Measurements from ENCODE around the gene ELN.

ELN gene

DNA sequence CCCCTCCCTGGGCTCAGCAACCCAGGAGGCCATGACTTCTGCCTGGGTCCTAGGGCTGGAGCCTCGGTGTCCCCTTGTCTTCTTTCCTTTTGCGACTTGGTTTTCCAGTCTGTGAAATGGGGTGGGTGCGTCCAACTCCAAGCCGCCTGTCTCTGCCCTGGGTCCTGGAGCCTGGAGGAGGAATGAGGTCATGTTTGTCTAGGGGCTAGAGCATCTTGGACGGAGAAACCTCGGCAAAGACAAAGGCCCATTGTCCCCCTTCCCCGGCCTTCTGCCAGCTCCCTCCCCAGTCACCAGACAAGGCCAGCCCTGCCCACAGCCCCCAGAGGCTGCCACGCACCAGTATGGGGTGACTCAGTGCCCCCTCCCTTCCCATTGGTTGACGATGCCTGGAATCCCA lies 39.8 kb upstream of the ELN start:
- no peak for DNase-seq (ENCODE audit: low read depth)
- no peaks in the 10 kb centered on the region for H3K27me3 ChIP-seq (replicated peaks; ENCODE audit: control insufficient read depth, insufficient read depth, low read length)
- no peak overlapping the region for H3K4me3 ChIP-seq (ENCODE audit: low read length)
- peaks cover 23% of the 10 kb centered on the region for H3K4me1 ChIP-seq (ENCODE audit: control insufficient read depth, insufficient read depth, low read length)
- no peaks in the 10 kb centered on the region for H3K9me3 ChIP-seq (ENCODE audit: control insufficient read depth, low read length)
- H3K36me3 ChIP-seq (ENCODE audit: control insufficient read depth, insufficient read depth, low read length, severe bottlenecking) = no peaks in the 10 kb centered on the region
- no peak overlapping the region for H3K9ac ChIP-seq (ENCODE audit: low read length)

DNA sequence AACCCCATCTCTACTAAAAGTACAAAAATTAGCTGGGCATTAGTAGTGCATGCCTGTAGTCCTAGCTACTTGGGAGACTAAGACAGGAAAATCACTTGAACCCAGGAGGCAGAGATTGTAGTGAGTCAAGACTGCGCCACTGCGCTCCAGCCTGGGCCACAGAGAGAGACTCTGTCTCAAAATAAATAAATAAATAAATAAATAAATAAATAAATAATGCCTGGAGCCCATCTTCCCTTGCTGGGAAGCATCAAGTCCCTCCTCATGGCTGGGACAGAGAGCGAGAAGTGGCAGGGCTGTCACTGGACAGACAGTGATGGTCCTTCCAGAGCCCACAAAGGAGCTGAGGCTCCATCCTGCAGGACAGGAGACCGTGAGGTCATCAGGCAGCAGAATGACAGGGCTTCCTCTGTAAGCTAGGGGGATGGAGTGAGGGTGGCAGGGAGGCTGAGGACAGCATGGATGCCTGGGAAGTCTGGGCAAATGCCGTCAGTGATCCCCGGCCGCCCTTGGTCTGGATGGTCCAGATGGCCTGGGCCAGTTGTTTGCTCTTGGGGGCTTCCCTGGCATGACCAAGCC lies 36.4 kb upstream of the ELN start:
- Histone ChIP-seq H3K36me3 (ENCODE audit: control insufficient read depth, insufficient read depth, low read length, severe bottlenecking) (no peaks in the 10 kb centered on the region), H3K27me3 (replicated peaks; ENCODE audit: control insufficient read depth, insufficient read depth, low read length) (no peaks in the 10 kb centered on the region), H3K4me3 (ENCODE audit: low read length) (no peak overlapping the region), H3K4me1 (ENCODE audit: control insufficient read depth, insufficient read depth, low read length) (peaks cover 28% of the 10 kb centered on the region), H3K9ac (ENCODE audit: low read length) (peak overlapping the region; percentile 27), H3K9me3 (ENCODE audit: control insufficient read depth, low read length) (peaks cover 12% of the 10 kb centered on the region)
- no peak for DNase-seq (ENCODE audit: low read depth)

DNA sequence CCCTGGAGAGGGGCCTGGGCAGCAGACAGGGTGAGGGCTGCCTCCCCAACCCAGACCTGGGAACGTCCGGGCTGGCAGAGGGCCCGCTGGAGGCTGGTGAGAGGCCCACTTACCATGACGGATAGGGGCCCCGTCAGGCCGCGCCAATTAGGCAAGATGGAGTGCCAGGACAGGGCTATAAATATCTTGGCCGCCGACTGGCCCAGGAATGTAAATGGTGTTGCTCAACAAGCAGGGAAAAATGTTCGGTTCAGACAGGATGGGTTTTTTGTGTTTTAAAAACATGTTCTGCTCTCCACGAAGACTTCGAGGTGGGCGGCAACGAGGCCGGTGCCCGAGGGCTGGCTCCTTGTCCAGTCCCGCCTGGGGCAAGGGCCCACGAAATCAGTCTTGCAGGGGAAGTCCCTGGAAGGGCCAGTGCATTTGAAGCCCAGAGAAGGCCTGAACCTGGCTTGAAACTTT lies 35.8 kb upstream of the ELN start:
- Histone ChIP-seq H3K9ac (ENCODE audit: low read length) (peak overlapping the region; percentile 72), H3K36me3 (ENCODE audit: control insufficient read depth, insufficient read depth, low read length, severe bottlenecking) (no peaks in the 10 kb centered on the region)
- peak; percentile 80 for DNase-seq (ENCODE audit: low read depth)

DNA sequence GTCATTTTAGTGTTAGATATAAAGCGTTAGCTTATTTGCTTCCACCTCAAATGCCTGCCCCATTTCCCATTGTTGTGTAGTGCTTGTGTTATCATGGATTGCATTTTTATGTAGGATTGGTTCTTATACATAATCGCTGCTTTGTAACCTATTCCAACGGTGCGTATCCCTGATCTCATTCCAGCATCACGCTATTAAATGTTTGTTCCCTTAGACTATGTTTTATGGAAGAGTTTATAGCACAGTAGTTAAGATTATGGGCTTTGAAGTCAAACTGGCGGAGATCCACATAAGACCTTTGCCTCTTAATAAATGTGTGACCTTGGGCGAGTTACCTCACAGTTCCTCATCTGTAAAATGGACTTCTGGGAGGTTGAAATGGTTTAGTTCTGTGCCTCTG lies 34.0 kb upstream of the ELN start:
- Histone ChIP-seq H3K4me1 (ENCODE audit: control insufficient read depth, insufficient read depth, low read length) (peaks cover 29% of the 10 kb centered on the region), H3K4me3 (ENCODE audit: low read length) (no peak overlapping the region), H3K27me3 (replicated peaks; ENCODE audit: control insufficient read depth, insufficient read depth, low read length) (no peaks in the 10 kb centered on the region), H3K9ac (ENCODE audit: low read length) (no peak overlapping the region), H3K36me3 (ENCODE audit: control insufficient read depth, insufficient read depth, low read length, severe bottlenecking) (no peaks in the 10 kb centered on the region), H3K9me3 (ENCODE audit: control insufficient read depth, low read length) (peaks cover 12% of the 10 kb centered on the region)
- no peak for DNase-seq (ENCODE audit: low read depth)

More for the DNA sequence above, 35.8 kb upstream of the ELN start:
- no peaks in the 10 kb centered on the region for H3K27me3 ChIP-seq (replicated peaks; ENCODE audit: control insufficient read depth, insufficient read depth, low read length)
- H3K4me3 ChIP-seq (ENCODE audit: low read length) = no peak overlapping the region
- peaks cover 27% of the 10 kb centered on the region for H3K4me1 ChIP-seq (ENCODE audit: control insufficient read depth, insufficient read depth, low read length)
- H3K9me3 ChIP-seq (ENCODE audit: control insufficient read depth, low read length) = peaks cover 12% of the 10 kb centered on the region

DNA sequence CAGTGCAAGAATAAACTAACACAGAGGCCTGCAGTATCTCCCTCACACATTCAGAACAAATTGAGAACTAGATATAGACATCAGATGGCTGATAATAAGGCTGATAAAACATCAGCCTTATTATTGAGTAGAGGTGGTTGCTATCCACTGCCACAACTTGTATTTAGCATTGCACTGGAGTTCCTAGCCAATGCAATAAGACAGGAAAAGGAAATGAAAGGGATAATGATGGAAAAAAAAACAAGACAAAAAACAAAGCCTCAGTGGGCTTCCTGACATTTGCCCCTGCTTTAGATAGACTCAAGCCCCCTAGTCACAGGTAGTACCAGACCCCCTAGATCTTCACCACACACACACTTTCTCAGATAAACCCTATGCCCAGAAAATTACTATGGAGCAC lies 33.2 kb upstream of the ELN start:
- peaks cover 35% of the 10 kb centered on the region for H3K4me1 ChIP-seq (ENCODE audit: control insufficient read depth, insufficient read depth, low read length)
- no peak for DNase-seq (ENCODE audit: low read depth)

DNA sequence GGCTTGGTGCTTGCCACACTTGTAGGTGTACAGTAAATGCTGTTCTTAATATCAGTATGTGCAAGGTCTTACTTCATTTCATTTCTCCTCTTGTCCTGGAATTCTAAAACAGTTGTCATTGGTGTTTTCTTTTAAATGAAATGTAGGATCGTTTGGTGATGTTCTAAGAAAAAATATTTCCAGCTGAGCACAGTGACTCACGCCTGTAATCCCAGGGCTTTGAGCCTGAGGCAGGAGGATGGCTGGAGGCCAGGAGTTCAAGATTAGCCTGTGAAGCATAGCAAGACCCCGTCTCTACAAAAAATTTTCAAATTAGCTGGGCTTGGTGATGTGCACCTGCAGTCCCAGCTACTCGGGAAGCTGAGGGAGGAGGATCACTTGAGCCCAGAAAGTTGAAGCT lies 32.6 kb upstream of the ELN start:
- H3K36me3 ChIP-seq (ENCODE audit: control insufficient read depth, insufficient read depth, low read length, severe bottlenecking) = no peaks in the 10 kb centered on the region
- no peak overlapping the region for H3K4me3 ChIP-seq (ENCODE audit: low read length)
- H3K9ac ChIP-seq (ENCODE audit: low read length) = no peak overlapping the region
- H3K4me1 ChIP-seq (ENCODE audit: control insufficient read depth, insufficient read depth, low read length) = peaks cover 40% of the 10 kb centered on the region
- peak; percentile 80 for DNase-seq (ENCODE audit: low read depth)
- peaks cover 12% of the 10 kb centered on the region for H3K9me3 ChIP-seq (ENCODE audit: control insufficient read depth, low read length)
- H3K27me3 ChIP-seq (replicated peaks; ENCODE audit: control insufficient read depth, insufficient read depth, low read length) = no peaks in the 10 kb centered on the region

More for the DNA sequence above, 33.2 kb upstream of the ELN start:
- no peak overlapping the region for H3K9ac ChIP-seq (ENCODE audit: low read length)
- H3K27me3 ChIP-seq (replicated peaks; ENCODE audit: control insufficient read depth, insufficient read depth, low read length) = no peaks in the 10 kb centered on the region
- H3K4me3 ChIP-seq (ENCODE audit: low read length) = no peak overlapping the region
- H3K36me3 ChIP-seq (ENCODE audit: control insufficient read depth, insufficient read depth, low read length, severe bottlenecking) = no peaks in the 10 kb centered on the region
- H3K9me3 ChIP-seq (ENCODE audit: control insufficient read depth, low read length) = peaks cover 12% of the 10 kb centered on the region

DNA sequence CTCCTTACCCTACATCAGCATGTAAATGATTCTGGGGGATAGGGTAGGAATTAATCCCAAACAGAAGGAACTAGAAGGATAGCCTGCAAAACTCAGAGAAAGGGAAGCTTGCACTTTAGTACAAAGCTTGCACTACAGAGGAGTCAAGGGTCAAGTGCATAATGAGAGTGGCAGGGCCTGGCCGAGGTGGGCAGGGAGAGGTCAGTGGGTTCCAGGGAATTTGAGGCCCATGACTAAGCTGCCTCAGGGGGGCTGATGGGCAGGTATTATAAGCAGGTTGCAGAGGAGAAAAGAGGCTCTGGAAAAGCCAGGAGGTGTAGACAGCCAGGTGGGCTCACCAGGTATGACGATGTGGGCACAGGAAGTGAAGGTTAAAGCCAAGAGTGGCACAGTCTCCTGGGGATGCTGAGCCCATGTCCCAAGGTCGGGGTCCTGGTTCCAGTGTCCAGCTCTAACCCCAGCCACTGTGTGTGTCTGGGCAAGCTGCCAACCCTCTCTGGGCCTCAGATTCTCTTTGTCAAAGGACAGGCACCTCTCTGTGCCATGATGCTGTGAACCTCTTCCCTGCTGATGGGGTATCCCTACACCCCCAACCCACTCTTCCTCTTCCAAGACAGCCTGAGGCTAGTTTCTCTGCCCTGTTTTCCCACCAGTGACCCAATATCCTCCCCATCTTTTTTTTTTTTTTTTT lies 32.0 kb upstream of the ELN start:
- DNase-seq (ENCODE audit: low read depth) = no peak
- H3K4me3 ChIP-seq (ENCODE audit: low read length) = no peak overlapping the region
- no peaks in the 10 kb centered on the region for H3K27me3 ChIP-seq (replicated peaks; ENCODE audit: control insufficient read depth, insufficient read depth, low read length)
- H3K9ac ChIP-seq (ENCODE audit: low read length) = no peak overlapping the region
- H3K4me1 ChIP-seq (ENCODE audit: control insufficient read depth, insufficient read depth, low read length) = peaks cover 44% of the 10 kb centered on the region
- no peaks in the 10 kb centered on the region for H3K36me3 ChIP-seq (ENCODE audit: control insufficient read depth, insufficient read depth, low read length, severe bottlenecking)
- H3K9me3 ChIP-seq (ENCODE audit: control insufficient read depth, low read length) = peaks cover 12% of the 10 kb centered on the region

DNA sequence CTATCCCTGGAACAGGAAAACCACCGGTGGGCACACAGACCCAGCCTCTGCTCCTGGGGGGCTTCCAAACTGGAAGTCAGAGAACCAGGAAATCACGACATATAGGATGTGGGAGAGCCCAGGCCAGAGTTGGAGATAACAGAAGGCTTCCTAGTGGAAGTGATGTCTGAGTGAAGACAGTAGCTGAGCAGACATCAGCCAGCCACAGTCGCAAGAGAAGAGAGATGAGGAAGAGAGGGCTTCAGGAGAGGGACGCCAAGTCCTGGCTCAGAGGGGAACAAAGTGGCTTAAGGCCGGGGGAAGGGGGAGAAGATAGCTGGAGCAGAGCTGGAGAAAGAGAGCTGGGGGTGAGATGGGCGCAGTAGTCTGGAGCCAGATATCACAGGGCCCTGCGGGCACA lies 30.9 kb upstream of the ELN start:
- H3K36me3 ChIP-seq (ENCODE audit: control insufficient read depth, insufficient read depth, low read length, severe bottlenecking) = no peaks in the 10 kb centered on the region
- DNase-seq (ENCODE audit: low read depth) = no peak
- no peaks in the 10 kb centered on the region for H3K27me3 ChIP-seq (replicated peaks; ENCODE audit: control insufficient read depth, insufficient read depth, low read length)
- no peak overlapping the region for H3K4me3 ChIP-seq (ENCODE audit: low read length)
- peaks cover 12% of the 10 kb centered on the region for H3K9me3 ChIP-seq (ENCODE audit: control insufficient read depth, low read length)
- H3K4me1 ChIP-seq (ENCODE audit: control insufficient read depth, insufficient read depth, low read length) = peaks cover 39% of the 10 kb centered on the region
- H3K9ac ChIP-seq (ENCODE audit: low read length) = no peak overlapping the region

DNA sequence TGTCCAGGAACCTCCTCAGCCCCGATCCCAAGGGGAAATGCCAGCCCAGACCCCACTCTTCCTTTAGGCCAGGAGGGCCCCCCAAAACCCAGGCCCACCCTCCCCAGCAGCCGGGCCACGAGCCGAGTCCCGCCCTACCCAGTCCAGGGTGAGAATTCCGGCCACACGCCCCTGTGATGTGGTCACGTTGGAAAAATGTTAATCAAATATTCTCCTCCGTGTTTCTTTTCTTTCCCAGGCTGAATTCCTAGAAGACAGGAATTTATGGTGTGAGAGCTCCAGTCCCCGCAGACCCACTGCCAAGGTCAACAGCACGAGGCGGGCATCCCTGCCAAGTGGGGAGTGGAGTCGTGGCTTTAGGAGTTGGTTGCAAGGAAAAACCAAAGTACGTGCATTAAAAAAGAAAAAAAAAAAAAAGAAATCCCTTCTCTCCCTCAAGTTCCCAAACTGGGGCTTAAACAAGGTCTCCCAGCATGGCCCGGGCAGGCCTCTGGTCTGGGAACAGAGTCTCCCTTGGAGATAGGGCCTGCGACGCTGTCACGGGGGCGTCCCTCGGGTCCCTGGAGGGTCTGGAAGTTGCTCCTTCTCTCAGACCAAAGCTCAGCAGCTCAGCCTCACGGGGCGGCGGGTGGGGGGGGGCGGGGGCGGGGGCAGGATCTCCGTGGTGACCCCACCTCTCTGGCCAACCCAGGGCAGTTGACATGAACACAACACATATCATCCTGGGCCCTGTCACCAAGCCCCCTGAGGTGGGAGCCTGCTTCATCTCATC lies 28.1 kb upstream of the ELN start:
- no peak overlapping the region for H3K4me3 ChIP-seq (ENCODE audit: low read length)
- H3K9ac ChIP-seq (ENCODE audit: low read length) = peak overlapping the region; percentile 49
- DNase-seq (ENCODE audit: low read depth) = peak; percentile 92
- H3K27me3 ChIP-seq (replicated peaks; ENCODE audit: control insufficient read depth, insufficient read depth, low read length) = no peaks in the 10 kb centered on the region
- peaks cover 30% of the 10 kb centered on the region for H3K4me1 ChIP-seq (ENCODE audit: control insufficient read depth, insufficient read depth, low read length)
- H3K36me3 ChIP-seq (ENCODE audit: control insufficient read depth, insufficient read depth, low read length, severe bottlenecking) = no peaks in the 10 kb centered on the region
- H3K9me3 ChIP-seq (ENCODE audit: control insufficient read depth, low read length) = peaks cover 3% of the 10 kb centered on the region

DNA sequence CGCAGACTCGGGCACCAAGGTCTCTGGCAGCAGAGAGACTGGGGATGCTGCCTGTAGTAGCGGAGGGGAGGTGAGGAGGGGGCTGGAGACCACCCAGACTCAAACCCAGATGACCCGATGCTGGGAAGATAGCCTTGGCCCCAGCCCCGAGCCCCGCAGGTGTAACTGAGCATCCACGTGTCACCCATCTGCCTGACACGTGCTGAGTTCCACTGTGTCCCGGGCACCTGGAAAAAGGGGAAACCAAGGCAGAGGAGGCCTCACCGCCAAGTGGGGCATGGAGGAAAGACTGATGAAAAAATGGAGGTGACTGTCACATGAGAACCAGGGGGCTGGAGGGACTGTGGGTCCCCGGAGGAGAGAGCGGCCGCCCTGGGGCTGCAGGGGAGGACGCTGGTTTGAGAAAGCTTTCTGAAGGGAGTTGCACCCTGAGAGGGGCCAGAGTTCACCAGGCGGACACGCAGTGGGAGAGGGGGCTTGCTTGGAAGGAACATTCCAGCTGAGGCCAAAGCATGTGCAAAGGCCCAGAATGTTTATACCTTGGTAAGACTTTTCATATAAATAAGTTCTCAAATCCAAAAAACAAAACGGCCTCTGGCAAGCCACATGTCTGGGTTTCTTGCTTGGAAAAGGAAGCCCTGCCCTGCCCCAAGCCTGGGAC lies 27.4 kb upstream of the ELN start:
- Histone ChIP-seq H3K4me1 (ENCODE audit: control insufficient read depth, insufficient read depth, low read length) (peaks cover 23% of the 10 kb centered on the region), H3K9ac (ENCODE audit: low read length) (no peak overlapping the region)

DNA sequence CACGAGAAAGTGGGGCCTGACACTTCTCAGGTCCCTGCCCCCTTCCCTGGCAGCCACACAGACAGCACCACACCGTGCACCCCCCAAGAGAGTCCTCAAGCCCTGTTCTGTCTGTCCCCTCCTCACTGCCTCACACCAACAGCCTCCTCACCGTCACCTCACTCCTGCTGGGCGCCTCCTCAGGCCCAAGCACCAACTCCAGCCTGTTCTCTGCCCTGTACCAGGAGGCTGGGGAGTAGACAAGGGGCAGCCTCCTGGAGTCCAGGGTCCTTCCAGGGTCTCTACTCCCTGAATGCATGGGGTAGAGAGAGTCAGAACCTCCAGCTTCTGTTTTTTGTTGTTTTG lies 26.9 kb upstream of the ELN start:
- no peak overlapping the region for H3K4me3 ChIP-seq (ENCODE audit: low read length)
- no peak for DNase-seq (ENCODE audit: low read depth)
- peaks cover 18% of the 10 kb centered on the region for H3K4me1 ChIP-seq (ENCODE audit: control insufficient read depth, insufficient read depth, low read length)
- H3K27me3 ChIP-seq (replicated peaks; ENCODE audit: control insufficient read depth, insufficient read depth, low read length) = no peaks in the 10 kb centered on the region
- no peak overlapping the region for H3K9ac ChIP-seq (ENCODE audit: low read length)
- H3K36me3 ChIP-seq (ENCODE audit: control insufficient read depth, insufficient read depth, low read length, severe bottlenecking) = no peaks in the 10 kb centered on the region
- H3K9me3 ChIP-seq (ENCODE audit: control insufficient read depth, low read length) = no peaks in the 10 kb centered on the region

More for the DNA sequence above, 27.4 kb upstream of the ELN start:
- Histone ChIP-seq H3K9me3 (ENCODE audit: control insufficient read depth, low read length) (no peaks in the 10 kb centered on the region), H3K27me3 (replicated peaks; ENCODE audit: control insufficient read depth, insufficient read depth, low read length) (no peaks in the 10 kb centered on the region), H3K4me3 (ENCODE audit: low read length) (no peak overlapping the region), H3K36me3 (ENCODE audit: control insufficient read depth, insufficient read depth, low read length, severe bottlenecking) (no peaks in the 10 kb centered on the region)
- no peak for DNase-seq (ENCODE audit: low read depth)

Measured in adipocyte (in vitro differentiated cells).